Liver (tissue), 9 donors: ENCODE results near the gene CENPF. TPM values are rescaled to one million over a fixed set of nuclear protein-coding genes. Genes with fewer than 3 reads are reported as not detected.

Experiments
- DNase-seq: peaks from one replicate; pipeline ENCODE4 v3.0.0-alpha.2; 2017; ENCODE audit warnings: low spot score
- H3K27ac ChIP-seq, 2 donors: one replicate each; pipeline ENCODE4 v1.7.0; 2013; ENCODE audit warnings: inconsistent platforms in 2 of 2, low read length in 2 of 2, control low read depth in 1 of 2, low read depth in 1 of 2, mild to moderate bottlenecking in 1 of 2
- H3K27me3 ChIP-seq, 4 donors: one replicate each; pipeline versions ENCODE4 v1.6.1 to v1.7.0; 2013; ENCODE audit warnings: low read length in 3 of 4, inconsistent platforms in 1 of 4, mild to moderate bottlenecking in 1 of 4, moderate library complexity in 1 of 4; ENCODE audit not compliant: control insufficient read depth in 4 of 4, insufficient read depth in 4 of 4
- H3K36me3 ChIP-seq, 4 donors: one replicate each; pipeline versions ENCODE4 v1.6.1 to v1.7.0; 2013; ENCODE audit warnings: low read length in 3 of 4, mild to moderate bottlenecking in 3 of 4, low read depth in 1 of 4, moderate library complexity in 1 of 4; ENCODE audit not compliant: control insufficient read depth in 4 of 4, insufficient read depth in 3 of 4
- H3K4me1 ChIP-seq, 4 donors: one replicate each; pipeline versions ENCODE4 v1.6.1 to v1.7.0; 2013; ENCODE audit warnings: low read length in 3 of 4, mild to moderate bottlenecking in 3 of 4, moderate library complexity in 1 of 4; ENCODE audit not compliant: control insufficient read depth in 4 of 4, insufficient read depth in 4 of 4
- H3K4me3 ChIP-seq, 3 donors: one replicate each; pipeline versions ENCODE4 v1.6.1 to v1.7.0; 2013; ENCODE audit warnings: low read length in 3 of 3, control low read depth in 1 of 3, low read depth in 1 of 3, mild to moderate bottlenecking in 1 of 3
- H3K9ac ChIP-seq, 2 donors: one replicate each; pipeline ENCODE4 v1.7.0; 2013; ENCODE audit warnings: low read length in 2 of 2, mild to moderate bottlenecking in 2 of 2, moderate library complexity in 2 of 2, control low read depth in 1 of 2, low read depth in 1 of 2
- H3K9me3 ChIP-seq, 4 donors: one replicate each; pipeline versions ENCODE4 v1.6.1 to v1.7.0; 2013; ENCODE audit warnings: low read length in 3 of 4; ENCODE audit not compliant: control insufficient read depth in 4 of 4
- ATF3 ChIP-seq: IDR thresholded peaks from 2 replicates; pipeline ENCODE4 v1.6.1; 2016; ENCODE audit warnings: antibody characterized with exemption
- CTCF ChIP-seq: fragments of 150-350 bp; IDR thresholded peaks from 2 replicates; pipeline ENCODE4 v1.5.1; 2017; ENCODE audit warnings: improper control_type of control experiment, low read depth, low read length; ENCODE audit not compliant: missing input control
- EGR1 ChIP-seq, 2 donors: IDR thresholded peaks; 2 replicates each; pipeline ENCODE4 v1.6.1; 2016 to 2018; ENCODE audit warnings: antibody characterized with exemption in 2 of 2, low read depth in 2 of 2
- FOXA1 ChIP-seq: IDR thresholded peaks from 2 replicates; pipeline ENCODE4 v1.6.1; 2016; ENCODE audit warnings: antibody characterized with exemption
- FOXA2 ChIP-seq: IDR thresholded peaks from 2 replicates; pipeline ENCODE4 v1.6.1; 2016; ENCODE audit warnings: antibody characterized with exemption
- GABPA ChIP-seq, 2 donors: IDR thresholded peaks in 1 of 2; conservative IDR thresholded peaks in 1 of 2; 2 replicates each; pipeline ENCODE4 v1.6.1; 2016; ENCODE audit warnings: antibody characterized with exemption in 2 of 2, mild to moderate bottlenecking in 1 of 2, moderate library complexity in 1 of 2
- HNF4A ChIP-seq, 2 donors: conservative IDR thresholded peaks; 2 replicates each; pipeline ENCODE4 v1.6.1; 2016; ENCODE audit warnings: antibody characterized with exemption in 2 of 2, mild to moderate bottlenecking in 2 of 2
- JUND ChIP-seq, 2 donors: IDR thresholded peaks; 2 replicates each; pipeline ENCODE4 v1.6.1; 2016; ENCODE audit warnings: antibody characterized with exemption in 2 of 2
- MAX ChIP-seq: IDR thresholded peaks from 2 replicates; pipeline ENCODE4 v1.6.1; 2016; ENCODE audit warnings: antibody characterized with exemption
- NR2F2 ChIP-seq: IDR thresholded peaks from 2 replicates; pipeline ENCODE4 v1.6.1; 2016; ENCODE audit warnings: antibody characterized with exemption
- REST ChIP-seq: IDR thresholded peaks from 2 replicates; pipeline ENCODE4 v1.6.1; 2016; ENCODE audit warnings: antibody characterized with exemption, mild to moderate bottlenecking
- RXRA ChIP-seq, 2 donors: IDR thresholded peaks; 2 replicates each; pipeline ENCODE4 v1.6.1; 2017 to 2018; ENCODE audit warnings: antibody characterized with exemption in 2 of 2, mild to moderate bottlenecking in 1 of 2
- SP1 ChIP-seq: IDR thresholded peaks from 2 replicates; pipeline ENCODE4 v1.6.1; 2018; ENCODE audit warnings: antibody characterized with exemption, mild to moderate bottlenecking
- YY1 ChIP-seq: IDR thresholded peaks from 2 replicates; pipeline ENCODE4 v1.6.1; 2016; ENCODE audit warnings: antibody characterized with exemption, mild to moderate bottlenecking
- ZBTB33 ChIP-seq: IDR thresholded peaks from 2 replicates; pipeline ENCODE4 v1.6.1; 2016; ENCODE audit warnings: antibody characterized with exemption
- WGBS: extraction: QIAGEN DNeasy Blood & Tissue Kit; methylation state at CpG from one replicate; pipeline ENCODE4 v1.1.7; 2013; 5-methylcytosine and 5-hydroxymethylcytosine counted together
- polyA plus RNA-seq, 2 donors: library from polyadenylated mRNA; stranded (reverse) in 1 of 2; unstranded in 1 of 2; fragments of 200-250 nt in 1 of 2; fragments of >200 nt in 1 of 2; fragmentation: Nextera tagmentation in 1 of 2; extraction: Ambion mirVana in 1 of 2; gene quantifications; one replicate each; pipeline versions ENCODE4 v1.2.1 to v1.2.3, GENCODE V29; 2013 to 2015
- total RNA-seq, 2 donors: library from RNA; depleted of rRNA; stranded (reverse); fragments of >200 nt; gene quantifications; one replicate each; pipeline ENCODE4 v1.2.3, GENCODE V29; 2014
- donor health status: healthy.
- donor health status: healthy.
- donor health status: healthy.
- donor health status: healthy.
- donor health status: healthy.

Gene CENPF
- total and polyA plus RNA-seq, 4 donors, result 0.08 to 47.3 (median 1.5) TPM

- DNase-seq, result no peak
Measured at GRCh38 chr1:214569357-214570004, 33.5 kb upstream of the CENPF start.

More at GRCh38 chr1:214569357-214570004, 33.5 kb upstream of the CENPF start:
- H3K36me3 ChIP-seq, result no peaks in the 10 kb centered on the region
- no peaks in the 10 kb centered on the region for H3K27me3 ChIP-seq
- no peaks in the 10 kb centered on the region for H3K4me1 ChIP-seq
- 84% methylated on average over 2 of the region's 2 CpGs for WGBS
- TF ChIP-seq EGR1 (IDR thresholded peaks at IDR 0.05; ENCODE audit: low read depth in 2 of 2) (no peak), REST (no peak), CTCF (no peak), FOXA1 (no peak), RXRA (IDR thresholded peaks at IDR 0.05) (no peak), HNF4A (conservative IDR thresholded peaks at IDR 0.05) (no peak), ATF3 (no peak), ZBTB33 (no peak), YY1 (no peak), SP1 (no peak), MAX (no peak), FOXA2 (no peak), JUND (IDR thresholded peaks at IDR 0.05) (no peak), NR2F2 (no peak), GABPA (IDR thresholded peaks at IDR 0.05 in 1 of 2, conservative IDR thresholded peaks at IDR 0.05 in 1 of 2) (no peak)
- no peaks in the 10 kb centered on the region for H3K9me3 ChIP-seq
- H3K27ac ChIP-seq, result no peak overlapping the region
- no peak overlapping the region for H3K4me3 ChIP-seq
- H3K9ac ChIP-seq, result no peak overlapping the region
